NCI-H2196 (cell line): ENCODE data around the gene B4GALNT4.
"Not testable (repeated sequence)": the region's sequence is repeated elsewhere in the genome, so short reads cannot be mapped to it uniquely, and the experiment has no call there.

Experiments
- DNase-seq: peaks from one replicate; lab custom pipeline; 2025; ENCODE audit not compliant: unreplicated experiment; lab: John Stamatoyannopoulos, UW

The B4GALNT4 gene

GRCh38 chr11:375065-376025, 6.0 kb downstream of the B4GALNT4 start:
- no peak for DNase-seq

DNA sequence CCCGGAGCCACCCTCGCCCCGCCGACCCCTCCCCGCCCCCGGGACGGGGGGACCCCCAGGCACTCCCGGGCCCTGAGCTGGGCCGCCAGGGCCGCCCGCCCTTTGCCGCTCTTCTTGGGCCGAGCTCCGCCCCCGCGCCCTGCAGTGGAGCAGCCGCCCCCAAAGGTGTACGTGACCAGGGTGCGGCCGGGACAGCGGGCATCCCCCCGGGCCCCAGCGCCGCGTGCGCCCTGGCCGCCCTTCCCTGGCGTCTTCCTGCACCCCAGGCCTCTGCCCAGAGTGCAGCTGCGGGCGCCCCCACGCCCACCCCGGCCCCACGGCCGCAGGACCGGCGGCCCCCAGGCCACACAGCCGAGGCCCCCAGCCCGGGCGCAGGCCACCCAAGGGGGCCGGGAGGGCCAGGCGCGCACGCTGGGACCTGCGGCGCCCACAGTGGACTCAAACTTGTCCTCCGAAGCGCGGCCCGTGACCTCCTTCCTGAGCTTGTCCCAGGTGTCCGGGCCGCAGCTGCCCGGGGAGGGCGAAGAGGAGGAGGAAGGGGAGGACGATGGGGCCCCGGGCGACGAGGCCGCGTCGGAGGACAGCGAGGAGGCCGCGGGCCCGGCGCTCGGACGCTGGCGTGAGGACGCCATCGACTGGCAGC, 7.4 kb downstream of the B4GALNT4 start:
- no peak for DNase-seq

GRCh38 chr11:377174-377865, 8.0 kb downstream of the B4GALNT4 start:
- DNase-seq, result no peak

DNA sequence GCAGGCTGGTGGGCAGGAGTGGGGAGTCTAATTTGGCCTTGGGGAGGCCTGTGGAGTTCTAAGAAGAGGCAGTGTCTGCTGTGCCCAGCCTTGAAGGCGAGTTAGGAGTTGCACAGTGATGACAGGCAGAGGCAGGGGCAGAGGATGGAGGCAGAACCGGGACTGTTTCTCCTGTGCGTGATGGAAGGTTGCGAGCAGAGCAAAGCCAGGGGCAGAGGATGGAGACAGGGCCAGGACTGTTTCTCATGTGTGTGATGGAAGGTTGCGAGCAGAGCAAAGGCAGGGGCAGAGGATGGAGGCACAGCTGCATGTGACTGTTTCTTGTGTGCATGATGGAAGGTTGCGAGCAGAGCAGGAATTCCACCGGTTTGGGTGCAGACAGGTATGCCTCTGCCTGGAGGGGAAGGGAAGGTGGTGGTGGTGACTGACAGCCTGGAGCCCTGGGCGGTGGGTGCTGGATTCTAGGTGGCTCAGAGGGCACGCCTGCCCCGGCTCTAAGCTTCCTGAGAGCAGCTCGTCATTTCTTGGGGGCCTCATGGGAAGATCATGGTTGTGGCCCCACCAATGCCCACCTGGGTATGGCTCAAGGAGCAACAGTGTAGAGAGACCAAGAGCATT, 8.7 kb downstream of the B4GALNT4 start:
- no peak for DNase-seq

DNA sequence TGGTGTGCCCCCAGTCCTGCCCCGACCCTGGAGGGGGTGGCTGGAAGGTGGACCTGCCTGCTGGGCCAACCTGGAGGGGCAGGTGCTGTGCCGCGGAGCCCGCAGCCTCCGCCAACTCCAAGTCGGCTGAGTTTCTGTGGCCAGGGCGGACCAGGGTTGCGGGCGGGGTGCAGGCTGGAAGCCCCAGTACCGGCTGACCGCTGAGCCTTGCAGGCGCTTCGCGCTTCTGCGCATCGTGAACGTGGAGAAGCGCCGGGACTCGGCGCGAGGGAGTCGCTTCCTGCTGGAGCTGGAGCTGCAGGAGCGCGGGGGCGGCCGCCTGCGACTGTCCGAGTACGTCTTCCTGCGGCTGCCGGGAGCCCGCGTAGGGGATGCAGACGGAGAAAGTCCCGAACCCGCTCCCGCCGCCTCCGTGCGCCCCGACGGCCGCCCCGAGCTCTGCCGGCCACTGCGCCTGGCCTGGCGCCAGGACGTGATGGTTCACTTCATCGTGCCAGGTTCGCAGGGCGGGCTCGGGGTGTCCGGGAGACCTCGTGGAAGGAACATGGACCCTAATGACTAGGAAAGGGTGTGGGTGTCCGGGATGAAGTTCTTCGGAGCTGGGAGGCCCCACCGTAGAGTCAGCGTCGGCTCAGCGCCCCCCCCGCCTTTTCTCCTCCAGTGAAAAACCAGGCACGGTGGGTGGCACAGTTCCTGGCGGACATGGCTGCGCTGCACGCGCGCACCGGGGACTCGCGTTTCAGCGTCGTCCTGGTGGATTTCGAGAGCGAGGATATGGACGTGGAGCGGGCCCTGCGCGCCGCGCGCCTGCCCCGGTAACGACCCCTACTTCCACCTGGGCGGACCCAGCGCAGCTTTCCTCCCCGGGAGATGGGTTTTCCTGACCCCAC, 10.2 kb downstream of the B4GALNT4 start:
- DNase-seq, result no peak

- no peak for DNase-seq
Observed at GRCh38 chr11:380095-380480, 10.8 kb downstream of the B4GALNT4 start.

GRCh38 chr11:380491-380890, 11.2 kb downstream of the B4GALNT4 start:
- no peak for DNase-seq

DNA sequence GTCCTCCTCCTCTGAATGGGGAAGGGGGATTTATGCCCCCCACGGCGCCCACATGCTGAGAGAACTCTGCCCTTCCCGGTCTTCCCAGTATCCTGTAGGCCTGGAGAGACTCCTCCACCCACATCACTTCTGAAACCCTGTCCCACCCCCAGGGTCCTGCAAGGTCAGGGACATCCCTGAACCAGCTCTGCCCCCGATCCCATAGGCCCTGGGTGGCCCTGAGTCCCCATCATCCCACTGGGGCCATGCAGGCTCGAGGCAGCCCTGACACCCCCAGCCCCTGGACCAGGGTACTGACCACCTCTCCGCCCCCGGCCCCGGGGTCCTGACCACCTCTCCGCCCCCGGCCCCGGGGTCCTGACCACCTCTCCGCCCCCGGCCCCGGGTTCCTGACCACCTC, 11.7 kb downstream of the B4GALNT4 start:
- no peak for DNase-seq

DNA sequence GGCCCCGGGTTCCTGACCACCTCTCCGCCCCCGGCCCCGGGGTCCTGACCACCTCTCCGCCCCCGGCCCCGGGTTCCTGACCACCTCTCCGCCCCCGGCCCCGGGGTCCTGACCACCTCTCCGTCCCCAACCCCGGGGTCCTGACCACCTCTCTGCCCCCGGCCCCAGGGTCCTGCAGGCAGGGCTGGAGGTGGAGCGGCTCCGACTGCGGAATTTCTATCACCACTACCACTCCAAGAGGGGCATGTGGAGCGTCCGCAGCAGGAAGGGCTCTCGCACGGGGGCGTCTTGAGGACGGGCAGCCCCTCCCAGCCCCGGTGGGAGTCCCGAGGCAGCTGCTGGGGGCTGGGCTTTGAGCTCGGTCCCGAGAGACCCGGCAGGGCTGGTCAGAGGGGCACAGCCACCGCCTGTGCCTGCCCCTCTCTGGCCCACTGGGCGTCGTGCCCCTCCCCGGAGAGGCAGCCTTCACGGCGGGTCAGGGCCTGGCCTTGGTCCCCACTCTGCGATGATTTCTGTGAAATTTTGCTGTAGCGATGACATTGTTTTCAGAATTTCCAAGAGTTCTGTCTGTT, 12.3 kb downstream of the B4GALNT4 start:
- DNase-seq, result no peak

DNA sequence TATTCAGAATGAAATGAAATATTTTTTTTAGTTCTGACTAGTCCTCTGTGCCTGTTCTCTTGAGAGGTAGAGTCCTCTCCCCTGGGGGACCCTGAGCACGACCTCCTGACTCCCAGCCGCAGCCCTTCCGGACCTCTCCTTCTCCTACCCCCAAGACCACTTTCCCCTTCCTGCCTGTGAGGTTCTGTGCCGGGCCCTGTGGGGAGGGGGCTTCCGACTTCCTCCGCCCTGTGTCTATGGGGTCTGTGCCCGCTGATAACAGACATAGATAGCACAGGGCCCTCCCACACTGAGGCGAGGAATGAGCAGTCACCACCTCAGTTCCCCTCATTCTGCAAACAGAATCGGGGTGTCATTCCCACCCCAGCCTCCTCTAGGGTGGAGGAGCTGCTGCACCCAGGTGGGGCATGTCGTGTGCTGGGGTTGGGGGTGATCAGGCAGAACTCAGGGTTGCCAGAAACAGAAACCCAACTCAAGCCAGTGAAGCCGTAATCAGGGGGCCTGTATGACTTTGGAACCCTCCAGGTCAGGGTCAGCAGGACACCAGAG, 12.9 kb downstream of the B4GALNT4 start:
- DNase-seq, result no peak

DNA sequence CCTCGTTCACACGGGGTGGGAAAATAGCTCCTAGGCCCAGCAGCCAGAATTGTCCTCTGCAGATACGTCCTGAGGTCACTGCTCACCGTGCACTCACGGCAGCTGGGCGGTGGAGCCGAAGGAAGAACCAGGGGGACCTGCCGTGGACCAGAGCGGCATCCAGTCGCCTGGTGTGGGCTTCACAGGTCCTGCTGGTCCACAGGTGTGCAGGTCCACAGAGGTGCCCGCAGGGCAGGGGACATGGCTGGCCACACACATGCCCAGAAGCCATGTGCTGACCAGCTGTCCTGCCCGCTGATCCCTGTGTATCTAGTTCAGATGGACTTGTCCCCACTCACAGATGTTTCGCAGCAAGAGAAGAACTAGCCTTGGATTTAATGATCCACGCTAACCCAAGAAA, 14.1 kb downstream of the B4GALNT4 start:
- no peak for DNase-seq

- no peak for DNase-seq
Observed at GRCh38 chr11:384511-384910, 15.2 kb downstream of the B4GALNT4 start.

- DNase-seq, result no peak
Observed at GRCh38 chr11:385594-386351, 16.5 kb downstream of the B4GALNT4 start.

DNA sequence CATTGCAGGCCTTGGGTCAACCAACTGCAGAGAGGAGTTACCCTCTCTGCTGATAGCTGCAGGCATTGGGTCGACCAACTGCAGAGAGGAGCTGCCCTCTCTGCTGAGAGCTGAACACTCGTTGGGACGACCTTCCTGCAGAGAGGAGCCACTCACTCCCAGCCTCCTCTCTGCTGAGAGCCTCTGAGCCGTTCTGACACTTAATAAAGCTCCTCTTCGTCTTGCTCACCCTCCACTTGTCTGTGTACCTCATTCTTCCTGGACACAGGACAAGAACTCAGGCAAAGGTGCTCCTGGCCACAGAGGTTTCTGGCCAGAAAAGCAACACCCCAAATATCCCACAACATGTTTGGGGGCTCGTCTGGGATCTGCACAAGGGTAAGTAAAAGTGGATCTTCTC, 17.2 kb downstream of the B4GALNT4 start:
- no peak for DNase-seq

- DNase-seq, result no peak
Observed at GRCh38 chr11:387193-387793, 18.0 kb downstream of the B4GALNT4 start.

DNA sequence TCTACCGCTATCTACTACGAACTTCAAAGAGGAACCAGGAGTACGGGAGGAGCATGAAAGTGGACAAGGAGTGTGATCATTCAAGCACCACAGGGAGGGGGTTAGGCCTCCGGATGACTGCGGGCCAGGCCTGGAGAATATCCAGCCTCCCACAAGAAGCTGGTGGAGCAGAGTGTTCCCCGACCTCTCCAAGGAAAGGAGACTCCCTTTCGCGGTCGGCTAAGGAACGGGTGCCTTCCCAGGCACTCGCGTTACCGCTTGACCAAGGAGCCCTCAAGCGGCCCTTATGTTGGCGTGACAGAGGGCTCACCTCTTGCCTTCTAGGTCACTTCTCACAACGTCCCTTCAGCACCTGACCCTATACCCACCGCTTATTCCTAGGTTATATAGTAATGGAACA, 20.1 kb downstream of the B4GALNT4 start:
- not testable (repeated sequence) for DNase-seq

DNA sequence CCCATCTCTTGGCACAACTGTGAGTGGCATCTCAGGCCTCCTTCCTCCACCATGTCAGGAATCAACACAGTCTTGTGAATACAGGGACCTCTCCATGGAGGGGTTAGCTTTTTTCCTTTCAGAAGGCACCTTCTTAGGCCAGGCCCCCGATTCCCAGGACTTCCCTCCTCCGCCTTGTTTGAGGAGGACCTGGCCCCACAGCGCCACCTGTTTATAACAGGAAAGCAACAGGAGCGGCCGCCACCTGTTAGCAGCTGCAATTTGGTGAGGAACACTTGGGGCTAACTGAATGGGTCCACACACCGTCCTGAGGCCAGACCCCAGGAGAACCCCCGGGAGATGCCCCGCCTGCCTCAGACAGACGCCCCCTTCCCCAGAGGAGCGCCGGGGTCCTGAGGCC, 20.9 kb downstream of the B4GALNT4 start:
- DNase-seq, result peak; percentile 52

- no peak for DNase-seq
Observed at GRCh38 chr11:391117-392017, 22.1 kb downstream of the B4GALNT4 start.
